Superior temporal gyrus (tissue), 1 donor: ENCODE data around the gene GMDS.

Experiments
- DNase-seq: peaks from one replicate; pipeline ENCODE4 v3.0.0-alpha.2; 2016; ENCODE audit errors: extremely low spot score

The GMDS gene

GRCh38 chr6:2205396-2205795 is 40.0 kb downstream of the GMDS start:
- no peak for DNase-seq

GRCh38 chr6:2204272-2204671 is 41.1 kb downstream of the GMDS start:
- DNase-seq = no peak

GRCh38 chr6:2203264-2203663 is 42.1 kb downstream of the GMDS start:
- DNase-seq = no peak

- no peak for DNase-seq
Observed at GRCh38 chr6:2197984-2198383, 47.4 kb downstream of the GMDS start.

- DNase-seq = peak; percentile 16
Observed at GRCh38 chr6:2197177-2197671, 48.2 kb downstream of the GMDS start.

GRCh38 chr6:2196079-2196679 is 49.2 kb downstream of the GMDS start:
- peak; percentile 70 for DNase-seq

GRCh38 chr6:2194643-2195042 is 50.8 kb downstream of the GMDS start:
- DNase-seq = no peak

- DNase-seq = no peak
Observed at GRCh38 chr6:2193931-2194330, 51.5 kb downstream of the GMDS start.

GRCh38 chr6:2192976-2193375 is 52.4 kb downstream of the GMDS start:
- DNase-seq = no peak

GRCh38 chr6:2191390-2191740 is 54.0 kb downstream of the GMDS start:
- no peak for DNase-seq

GRCh38 chr6:2190661-2191389 is 54.6 kb downstream of the GMDS start:
- DNase-seq = no peak

GRCh38 chr6:2188856-2189384 is 56.5 kb downstream of the GMDS start:
- DNase-seq = no peak

- DNase-seq = no peak
Observed at GRCh38 chr6:2188397-2188796, 57.0 kb downstream of the GMDS start.

GRCh38 chr6:2187826-2188225 is 57.6 kb downstream of the GMDS start:
- DNase-seq = no peak

- no peak for DNase-seq
Observed at GRCh38 chr6:2186516-2186915, 58.9 kb downstream of the GMDS start.

GRCh38 chr6:2185466-2185865 is 59.9 kb downstream of the GMDS start:
- DNase-seq = no peak

GRCh38 chr6:2184700-2185455 is 60.5 kb downstream of the GMDS start:
- no peak for DNase-seq

- no peak for DNase-seq
Observed at GRCh38 chr6:2183752-2184151, 61.7 kb downstream of the GMDS start.

GRCh38 chr6:2183246-2183645 is 62.2 kb downstream of the GMDS start:
- DNase-seq = no peak

- peak; percentile 41 for DNase-seq
Observed at GRCh38 chr6:2182251-2182650, 63.2 kb downstream of the GMDS start.

- DNase-seq = no peak
Observed at GRCh38 chr6:2181567-2181966, 63.8 kb downstream of the GMDS start.

GRCh38 chr6:2179950-2180349 is 65.5 kb downstream of the GMDS start:
- no peak for DNase-seq

- DNase-seq = no peak
Observed at GRCh38 chr6:2179241-2179640, 66.2 kb downstream of the GMDS start.
